CD14-positive monocyte (primary cell): Measurements from ENCODE around the gene PGA5. TPM values are rescaled to one million over a fixed set of nuclear protein-coding genes. Genes with fewer than 3 reads are reported as not detected.
"Not testable (repeated sequence)": the region's sequence is repeated elsewhere in the genome, so short reads cannot be mapped to it uniquely, and the experiment has no call there.

ENCODE experiments used
- DNase-seq, 3 donors: peaks; one replicate each; pipeline ENCODE4 v3.0.0-alpha.2; 2011 to 2022
- H2AFZ ChIP-seq: 2 replicates; pipeline ENCODE4 v1.6.0; 2012; ENCODE audit warnings: mild to moderate bottlenecking, low read depth, low read length, inconsistent platforms; ENCODE audit not compliant: insufficient read depth, poor library complexity, severe bottlenecking
- H3K27ac ChIP-seq, 2 donors: 1 replicate in 1 of 2; 2 replicates in 1 of 2; pipeline ENCODE4 v1.5.1; 2012 to 2013; ENCODE audit warnings: low read length in 2 of 2, control low read depth in 1 of 2, inconsistent platforms in 1 of 2, low read depth in 1 of 2, mild to moderate bottlenecking in 1 of 2
- H3K27me3 ChIP-seq, 2 donors: one replicate each; pipeline versions ENCODE4 v1.6.0 to v1.6.1; 2011 to 2013; ENCODE audit warnings: low read length in 2 of 2; ENCODE audit not compliant: control insufficient read depth in 2 of 2, insufficient read depth in 2 of 2
- H3K36me3 ChIP-seq, 2 donors: replicated peaks in 1 of 2; 1 replicate in 1 of 2; 2 replicates in 1 of 2; pipeline versions ENCODE4 v1.5.1 to v1.6.1; 2012 to 2013; ENCODE audit warnings: low read length in 2 of 2, control low read depth in 1 of 2, inconsistent platforms in 1 of 2, mild to moderate bottlenecking in 1 of 2; ENCODE audit not compliant: insufficient read depth in 2 of 2, control insufficient read depth in 1 of 2
- H3K4me1 ChIP-seq, 2 donors: 1 replicate in 1 of 2; 2 replicates in 1 of 2; pipeline versions ENCODE4 v1.5.1 to v1.6.1; 2012 to 2013; ENCODE audit warnings: low read length in 2 of 2, control low read depth in 1 of 2, inconsistent platforms in 1 of 2, mild to moderate bottlenecking in 1 of 2, moderate library complexity in 1 of 2; ENCODE audit not compliant: insufficient read depth in 2 of 2, control insufficient read depth in 1 of 2
- H3K4me2 ChIP-seq: replicated peaks from 2 replicates; pipeline ENCODE3; 2012; ENCODE audit warnings: low read length, moderate library complexity, mild to moderate bottlenecking; ENCODE audit not compliant: poor library complexity, severe bottlenecking; ENCODE audit errors: extremely low read depth
- H3K4me3 ChIP-seq, 3 experiments: fragments of 200-600 bp in 1 of 3; sonication (generic) in 1 of 3; replicated peaks in 1 of 3; 1 replicate in 2 of 3; 2 replicates in 1 of 3; pipeline ENCODE4 v1.5.1; 2011 to 2013; ENCODE audit warnings: low read length in 3 of 3, mild to moderate bottlenecking in 3 of 3, control low read depth in 2 of 3, low read depth in 2 of 3, inconsistent platforms in 1 of 3, moderate library complexity in 1 of 3
- H3K79me2 ChIP-seq: 2 replicates; pipeline ENCODE4 v1.6.0; 2012; ENCODE audit warnings: mild to moderate bottlenecking, control low read depth, inconsistent platforms, low read length, moderate library complexity; ENCODE audit not compliant: insufficient read depth
- H3K9ac ChIP-seq: 2 replicates; pipeline ENCODE4 v1.6.0; 2017; ENCODE audit warnings: low read length, mild to moderate bottlenecking; ENCODE audit not compliant: insufficient read depth, poor library complexity, severe bottlenecking
- H3K9me3 ChIP-seq, 2 donors: replicated peaks in 1 of 2; 1 replicate in 1 of 2; 2 replicates in 1 of 2; pipeline versions ENCODE4 v1.5.1 to v1.6.1; 2012 to 2013; ENCODE audit warnings: low read length in 2 of 2, control low read depth in 1 of 2; ENCODE audit not compliant: control insufficient read depth in 1 of 2, insufficient read depth in 1 of 2
- H4K20me1 ChIP-seq: 2 replicates; pipeline ENCODE4 v1.6.0; 2012; ENCODE audit warnings: mild to moderate bottlenecking, low read length, control low read depth, moderate library complexity; ENCODE audit not compliant: insufficient read depth
- H3K27ac Mint-ChIP-seq, 7 donors: one replicate each; pipeline ENCODE4 v1.8.0; 2020; ENCODE audit warnings: mild to moderate bottlenecking in 7 of 7, mixed read lengths in 7 of 7, moderate library complexity in 6 of 7, inconsistent platforms in 2 of 7
- H3K27me3 Mint-ChIP-seq, 3 donors: one replicate each; pipeline ENCODE4 v1.8.0; 2021 to 2022; ENCODE audit warnings: low read depth in 3 of 3, mild to moderate bottlenecking in 3 of 3, mixed read lengths in 3 of 3, moderate library complexity in 3 of 3, inconsistent platforms in 1 of 3
- H3K36me3 Mint-ChIP-seq, 2 donors: one replicate each; pipeline ENCODE4 v1.8.0; 2020; ENCODE audit warnings: mixed read lengths in 2 of 2, inconsistent platforms in 1 of 2, mild to moderate bottlenecking in 1 of 2
- H3K4me1 Mint-ChIP-seq: one replicate; pipeline ENCODE4 v1.8.0; 2020; ENCODE audit warnings: mild to moderate bottlenecking, mixed read lengths
- H3K4me3 Mint-ChIP-seq, 2 donors: one replicate each; pipeline ENCODE4 v1.8.0; 2020; ENCODE audit warnings: mild to moderate bottlenecking in 2 of 2, mixed read lengths in 2 of 2, moderate library complexity in 1 of 2
- H3K9me3 Mint-ChIP-seq, 7 donors: one replicate each; pipeline ENCODE4 v1.8.0; 2020 to 2022; ENCODE audit warnings: mixed read lengths in 7 of 7, mild to moderate bottlenecking in 6 of 7, moderate library complexity in 6 of 7, inconsistent platforms in 2 of 7
- WGBS: methylation state at CpG from one replicate; pipeline ENCODE4 v1.1.5; 2013; ENCODE audit warnings: missing lambda C conversion rate; ENCODE audit not compliant: insufficient coverage; 5-methylcytosine and 5-hydroxymethylcytosine counted together
- intact Hi-C, 2 donors: fragments of 100-400 bp; cut with micrococcal nuclease; formaldehyde crosslinking; loops; one replicate each; pipeline versions ENCODE4 v1.15.0 to v1.15.1; 2023
- polyA plus RNA-seq, 3 donors: library from polyadenylated mRNA; depleted of rRNA in 1 of 3; unstranded in 2 of 3; stranded (reverse) in 1 of 3; fragments of 300-500 nt in 2 of 3; fragments of >200 nt in 1 of 3; fragmentation: Illumina TruSeq in 2 of 3; gene quantifications; 1 replicate in 2 of 3; 2 replicates in 1 of 3; pipeline ENCODE4 v1.2.3, GENCODE V29; 2012 to 2021

Gene PGA5
- polyA plus RNA-seq, 3 donors, result 1.0 to 3.6 (median 2.0) TPM

DNA sequence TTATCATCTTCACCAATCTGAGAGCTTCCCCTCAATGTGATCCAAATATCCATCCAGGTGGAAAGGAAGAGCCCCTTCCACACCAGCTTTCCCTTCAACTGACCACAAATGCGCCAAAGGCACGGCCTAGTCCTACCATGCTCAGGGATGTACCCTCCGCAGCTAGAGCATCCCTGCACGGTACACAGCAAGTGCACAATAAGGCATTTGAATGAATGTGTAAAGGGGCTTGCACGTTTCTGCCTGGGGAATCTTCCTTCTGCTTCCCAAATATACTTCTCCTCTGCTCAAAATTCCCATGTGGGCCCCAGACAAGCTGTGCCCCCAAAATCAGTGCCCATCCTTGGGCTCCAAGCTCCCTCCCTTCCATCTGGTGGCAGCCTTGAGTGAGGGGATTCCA lies 22.0 kb upstream of the PGA5 start:
- H3K4me1 ChIP-seq, H3K79me2 ChIP-seq, H3K36me3 Mint-ChIP-seq, H3K27me3 Mint-ChIP-seq, H2AFZ ChIP-seq, H3K4me1 Mint-ChIP-seq, H3K36me3 ChIP-seq, H3K27ac ChIP-seq, H3K9me3 ChIP-seq, H3K9ac ChIP-seq, DNase-seq, H3K27ac Mint-ChIP-seq, H3K4me3 ChIP-seq, H3K27me3 ChIP-seq, H3K9me3 Mint-ChIP-seq, H4K20me1 ChIP-seq, intact Hi-C loops, H3K4me2 ChIP-seq, H3K4me3 Mint-ChIP-seq: not testable (repeated sequence)
- no CpG with 5 or more reads among the region's 5 CpGs for WGBS

- H3K4me3 Mint-ChIP-seq, result not testable (repeated sequence)
- no CpG with 5 or more reads among the region's 8 CpGs for WGBS
Observed at GRCh38 chr11:61222047-61222446, 18.9 kb upstream of the PGA5 start, which contains the start of gene PGA4. TSS of gene PGA4 (plus strand) at chr11:61222347. CDS start at chr11:61222401, 54 bp downstream.

DNA sequence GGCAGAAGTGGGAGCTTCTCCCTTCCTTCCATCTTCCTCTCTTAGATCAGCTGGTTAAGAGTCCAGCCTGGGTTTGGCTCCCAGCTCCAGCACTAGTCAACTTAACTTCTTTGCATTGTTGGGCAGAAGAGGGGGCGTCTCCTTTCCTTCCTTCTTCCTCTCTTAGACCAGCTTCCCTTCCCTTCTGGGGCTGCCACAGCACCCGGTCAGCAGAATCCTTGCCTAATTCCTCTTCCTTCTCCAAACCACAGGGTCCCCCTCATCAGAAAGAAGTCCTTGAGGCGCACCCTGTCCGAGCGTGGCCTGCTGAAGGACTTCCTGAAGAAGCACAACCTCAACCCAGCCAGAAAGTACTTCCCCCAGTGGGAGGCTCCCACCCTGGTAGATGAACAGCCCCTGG lies 18.3 kb upstream of the PGA5 start:
- H3K27ac ChIP-seq, H3K4me3 ChIP-seq, H3K9ac ChIP-seq, H3K4me2 ChIP-seq, H3K4me1 ChIP-seq, H4K20me1 ChIP-seq, H3K79me2 ChIP-seq, H3K9me3 ChIP-seq, H3K27me3 Mint-ChIP-seq, H3K36me3 ChIP-seq, H3K36me3 Mint-ChIP-seq, H3K27ac Mint-ChIP-seq, H2AFZ ChIP-seq, H3K4me1 Mint-ChIP-seq, H3K4me3 Mint-ChIP-seq, DNase-seq, H3K9me3 Mint-ChIP-seq, H3K27me3 ChIP-seq, intact Hi-C loops: not testable (repeated sequence)
- WGBS, result no CpG with 5 or more reads among the region's 5 CpGs

More at GRCh38 chr11:61222047-61222446, 18.9 kb upstream of the PGA5 start, which contains the start of gene PGA4:
- H3K27ac Mint-ChIP-seq, intact Hi-C loops, H2AFZ ChIP-seq, H3K27ac ChIP-seq, H3K4me2 ChIP-seq, H4K20me1 ChIP-seq, H3K4me1 ChIP-seq, H3K9ac ChIP-seq, H3K27me3 ChIP-seq, H3K4me1 Mint-ChIP-seq, H3K4me3 ChIP-seq, H3K79me2 ChIP-seq, H3K36me3 Mint-ChIP-seq, H3K9me3 ChIP-seq, H3K36me3 ChIP-seq, H3K9me3 Mint-ChIP-seq, DNase-seq, H3K27me3 Mint-ChIP-seq: not testable (repeated sequence)

- H3K4me2 ChIP-seq, H3K9me3 Mint-ChIP-seq, H3K36me3 Mint-ChIP-seq, H3K4me3 ChIP-seq, H3K79me2 ChIP-seq, H3K4me1 ChIP-seq, intact Hi-C loops, H3K27ac ChIP-seq, H2AFZ ChIP-seq, DNase-seq, H3K4me1 Mint-ChIP-seq, H3K9me3 ChIP-seq, H3K36me3 ChIP-seq, H3K4me3 Mint-ChIP-seq, H3K27ac Mint-ChIP-seq, H3K27me3 ChIP-seq, H4K20me1 ChIP-seq, H3K27me3 Mint-ChIP-seq, H3K9ac ChIP-seq: not testable (repeated sequence)
- no CpG with 5 or more reads among the region's 10 CpGs for WGBS
Observed at GRCh38 chr11:61226457-61227137, 14.4 kb upstream of the PGA5 start.
